ENCODE results near the gene GHRL.

GHRL gene

DNA sequence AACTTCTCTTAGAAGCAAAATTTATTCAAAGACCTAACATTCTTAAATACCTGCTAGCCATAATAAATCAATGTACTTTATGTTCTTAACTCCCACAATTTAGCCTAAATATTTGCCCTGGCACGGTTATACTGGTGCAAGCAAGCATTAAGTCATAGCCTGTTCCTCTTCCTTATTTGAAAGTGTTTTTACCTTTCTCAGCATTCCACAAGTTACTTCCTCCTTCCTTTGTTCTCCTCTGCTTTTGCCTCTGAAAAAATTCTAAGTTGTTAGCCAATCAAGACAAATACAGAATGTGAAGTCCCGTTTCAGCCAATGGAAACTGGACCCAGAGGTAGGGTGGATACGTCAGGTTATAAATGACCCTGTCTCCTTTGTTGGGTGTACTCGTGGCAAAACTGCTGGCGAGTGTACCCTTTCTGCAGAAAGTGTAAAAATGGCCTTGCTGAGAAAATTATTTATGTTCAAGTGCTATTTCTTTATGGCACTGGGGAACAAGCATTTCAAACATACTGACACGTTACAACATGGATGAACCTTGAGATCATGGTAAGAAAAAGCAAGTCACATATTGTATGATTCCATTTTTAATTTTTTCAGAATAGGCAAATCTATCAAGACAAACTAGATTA, 47.5 kb downstream of the GHRL start:
- ChIA-PET POLR2A (no interaction called here), CTCF (interaction anchor here (0.6 kb wide), 1 partner anchor 11 kb away, joined by 3 read pairs; no protein-coding TSS in a partner anchor)
- no peak overlapping the region for H3K4me3 ChIP-seq (ENCODE audit: low read depth, low read length)
- TF ChIP-seq, protein P1, sequence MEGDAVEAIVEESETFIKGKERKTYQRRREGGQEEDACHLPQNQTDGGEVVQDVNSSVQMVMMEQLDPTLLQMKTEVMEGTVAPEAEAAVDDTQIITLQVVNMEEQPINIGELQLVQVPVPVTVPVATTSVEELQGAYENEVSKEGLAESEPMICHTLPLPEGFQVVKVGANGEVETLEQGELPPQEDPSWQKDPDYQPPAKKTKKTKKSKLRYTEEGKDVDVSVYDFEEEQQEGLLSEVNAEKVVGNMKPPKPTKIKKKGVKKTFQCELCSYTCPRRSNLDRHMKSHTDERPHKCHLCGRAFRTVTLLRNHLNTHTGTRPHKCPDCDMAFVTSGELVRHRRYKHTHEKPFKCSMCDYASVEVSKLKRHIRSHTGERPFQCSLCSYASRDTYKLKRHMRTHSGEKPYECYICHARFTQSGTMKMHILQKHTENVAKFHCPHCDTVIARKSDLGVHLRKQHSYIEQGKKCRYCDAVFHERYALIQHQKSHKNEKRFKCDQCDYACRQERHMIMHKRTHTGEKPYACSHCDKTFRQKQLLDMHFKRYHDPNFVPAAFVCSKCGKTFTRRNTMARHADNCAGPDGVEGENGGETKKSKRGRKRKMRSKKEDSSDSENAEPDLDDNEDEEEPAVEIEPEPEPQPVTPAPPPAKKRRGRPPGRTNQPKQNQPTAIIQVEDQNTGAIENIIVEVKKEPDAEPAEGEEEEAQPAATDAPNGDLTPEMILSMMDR (IDR thresholded peaks at IDR 0.05; ENCODE audit: insufficient read depth, low read length, missing control alignments): no peak
- DNase-seq (ENCODE audit: low read depth, low spot score): no peak

DNA sequence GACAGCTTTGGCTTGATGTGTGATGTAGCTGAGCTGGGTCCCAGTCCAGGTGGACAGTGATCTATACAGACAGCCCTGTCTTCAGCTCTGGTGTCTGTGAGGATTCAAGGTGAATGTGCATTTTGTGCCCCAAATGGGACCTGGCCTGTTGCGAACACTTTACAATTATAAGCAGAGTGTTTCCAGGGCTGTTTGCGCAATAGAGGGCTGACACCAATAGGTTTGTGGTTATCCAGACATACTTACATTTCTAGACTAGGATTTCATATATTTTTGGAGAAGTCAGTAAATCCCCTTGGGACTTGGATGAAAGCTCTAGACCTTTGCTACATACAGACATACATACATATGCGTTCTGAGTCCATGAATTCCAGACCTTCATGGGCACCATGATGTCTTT, 48.7 kb downstream of the GHRL start:
- ChIA-PET POLR2A (no interaction called here), CTCF (interaction anchor here (1.3 kb wide), 1 partner anchor 19 kb away, joined by 3 read pairs; no protein-coding TSS in a partner anchor)
- TF ChIP-seq, protein P1 (IDR thresholded peaks at IDR 0.05; ENCODE audit: insufficient read depth, low read length, missing control alignments): no peak
- H3K4me3 ChIP-seq (ENCODE audit: low read depth, low read length): no peak overlapping the region
- DNase-seq (ENCODE audit: low read depth, low spot score): no peak

DNA sequence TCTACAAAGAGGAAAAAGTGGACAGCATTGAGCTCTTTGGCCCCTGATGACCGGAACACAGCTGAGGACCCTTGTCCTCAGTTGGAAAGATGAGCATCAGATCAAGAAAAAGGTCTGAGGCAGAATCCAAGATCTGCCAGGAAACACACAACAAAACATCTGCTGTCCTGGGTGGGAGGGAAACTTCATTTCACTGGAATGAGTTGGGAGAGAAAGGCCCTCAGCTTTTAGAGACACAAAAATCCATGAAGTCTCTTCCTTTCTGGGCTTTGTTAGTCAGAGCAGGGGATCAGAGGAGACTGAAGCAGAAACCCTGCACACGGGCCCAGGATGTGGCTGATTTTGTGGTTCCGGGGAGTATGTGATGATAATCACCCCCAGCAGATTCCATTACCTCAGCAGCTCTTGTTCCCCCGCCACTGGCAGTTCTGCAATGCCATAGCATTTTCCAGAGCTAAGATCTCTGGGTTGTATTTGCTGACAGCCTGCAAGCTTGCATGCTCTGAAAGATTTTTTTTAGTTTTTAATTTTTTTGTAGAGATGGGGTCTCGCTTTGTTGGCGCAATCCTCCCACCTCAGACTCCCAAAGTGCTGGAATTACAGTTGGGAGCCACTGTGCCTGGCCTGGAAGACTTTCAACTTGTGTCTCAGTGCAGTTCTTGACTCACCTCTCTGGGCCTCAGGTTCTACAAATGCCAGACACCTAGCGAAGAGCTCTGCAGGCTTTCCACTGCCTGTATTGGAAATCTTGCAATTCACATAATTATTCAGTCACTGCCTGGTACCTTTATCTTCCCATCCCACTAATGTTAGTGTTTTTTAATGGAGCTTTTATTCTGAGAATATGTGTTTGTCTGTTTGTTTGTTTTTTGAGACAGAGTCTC, 50.3 kb downstream of the GHRL start:
- no peak overlapping the region for H3K4me3 ChIP-seq (ENCODE audit: low read depth, low read length)
- CTCF ChIA-PET: interaction anchor here (1.2 to 3.1 kb wide), 2 partner anchors 19 to 21 kb away, joined by 3 to 11 read pairs; no protein-coding TSS in a partner anchor
- DNase-seq (ENCODE audit: low read depth, low spot score): peak; percentile 49
- POLR2A ChIA-PET: interaction anchor here (0.9 kb wide), 1 partner anchor 216 kb away, joined by 4 read pairs; the partner anchor contains the start of gene FANCD2
- TF ChIP-seq, protein P1 (IDR thresholded peaks at IDR 0.05; ENCODE audit: insufficient read depth, low read length, missing control alignments): no peak

DNA sequence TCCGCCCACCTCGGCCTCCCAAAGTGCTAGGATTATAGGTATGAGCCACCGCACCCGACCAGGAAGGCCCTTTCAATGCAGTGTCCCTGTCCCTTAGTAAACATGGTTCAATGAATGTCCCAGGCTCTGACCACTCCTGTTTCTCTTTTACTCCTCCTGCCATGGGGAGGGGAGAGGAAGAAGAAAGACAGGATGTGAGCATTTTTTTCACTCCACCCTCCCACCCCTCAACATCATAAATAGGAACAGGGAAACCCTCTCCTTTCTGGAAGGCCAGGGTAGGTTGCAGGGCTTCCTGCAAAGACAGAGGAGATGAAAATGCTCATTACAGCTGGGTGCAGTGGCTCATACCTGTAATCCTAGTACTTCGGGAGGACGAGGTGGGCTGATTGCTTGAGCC, 51.9 kb downstream of the GHRL start:
- ChIA-PET CTCF (interaction anchor here (3.1 kb wide), 1 partner anchor 18 kb away, joined by 11 read pairs; no protein-coding TSS in a partner anchor), POLR2A (no interaction called here)
- DNase-seq (ENCODE audit: low read depth, low spot score): no peak
- TF ChIP-seq, protein P1 (IDR thresholded peaks at IDR 0.05; ENCODE audit: insufficient read depth, low read length, missing control alignments): no peak
- no peak overlapping the region for H3K4me3 ChIP-seq (ENCODE audit: low read depth, low read length)

DNA sequence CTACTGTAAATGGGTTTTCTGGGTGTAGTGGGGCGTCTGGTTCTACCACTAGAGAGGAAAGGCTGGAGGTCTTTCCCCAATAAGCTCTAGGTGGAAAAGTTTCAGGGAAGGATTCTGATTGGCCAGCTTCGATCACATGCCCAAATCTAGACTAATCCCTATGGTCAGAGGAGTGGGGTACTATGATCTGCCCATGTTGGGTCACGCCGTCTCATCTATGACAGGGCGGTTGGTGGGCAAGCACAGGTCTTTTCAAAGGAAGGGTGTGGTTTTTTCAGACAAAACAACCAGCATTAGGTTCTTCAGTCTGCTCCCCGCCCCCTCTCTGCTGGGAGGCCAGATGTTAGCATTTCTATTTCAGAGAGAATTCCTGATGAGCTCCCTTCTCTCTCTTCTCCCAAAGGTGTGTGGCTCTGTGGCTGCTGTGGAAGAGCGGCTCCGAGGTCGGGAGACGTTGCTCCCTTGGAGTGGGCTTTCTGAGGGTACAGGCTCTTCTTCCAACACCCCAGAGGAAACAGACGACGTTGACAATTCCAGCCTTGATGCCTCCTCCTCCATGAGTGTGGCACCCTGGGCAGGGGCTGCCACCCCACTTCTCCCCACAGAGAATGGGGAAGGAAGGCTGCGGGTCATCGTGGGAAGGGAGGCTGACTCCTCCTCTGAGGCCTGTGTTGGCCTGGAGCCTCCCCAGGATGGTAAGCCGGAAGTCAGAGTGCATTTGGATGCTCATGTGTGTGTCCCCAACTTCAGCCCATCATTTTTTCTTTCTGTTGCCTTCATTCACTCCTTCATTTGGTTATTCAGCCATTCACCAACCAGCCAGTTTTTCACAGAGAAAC, 54.2 kb downstream of the GHRL start:
- POLR2A ChIA-PET: no interaction called here
- no peak overlapping the region for H3K4me3 ChIP-seq (ENCODE audit: low read depth, low read length)
- no peak for DNase-seq (ENCODE audit: low read depth, low spot score)
- CTCF ChIA-PET: interaction anchor here (1.1 kb wide), 1 partner anchor 16 kb away, joined by 3 read pairs; no protein-coding TSS in a partner anchor
- TF ChIP-seq, protein P1 (IDR thresholded peaks at IDR 0.05; ENCODE audit: insufficient read depth, low read length, missing control alignments): no peak

Data from AG04449 (cell line).